HG03558 (cell line): ENCODE data around the gene ZNF423.

Experiments
- ATAC-seq: cut with Tn5 transposase; IDR thresholded peaks from one replicate; pipeline ENCODE4 v1.9.1; 2021; ENCODE audit warnings: moderate number of reproducible peaks; ENCODE audit not compliant: unreplicated experiment; ENCODE audit errors: extremely low read depth

ZNF423 gene

GRCh38 chr16:49635591-49636581 lies 220.0 kb downstream of the ZNF423 start:
- ATAC-seq = no peak

- ATAC-seq = no peak
These were observed 220.9 kb downstream of the ZNF423 start for GRCh38 chr16:49635009-49635350.

GRCh38 chr16:49634235-49635008 lies 221.5 kb downstream of the ZNF423 start:
- no peak for ATAC-seq

- ATAC-seq = no peak
These were observed 223.1 kb downstream of the ZNF423 start for GRCh38 chr16:49632795-49633184.

- no peak for ATAC-seq
These were observed 223.7 kb downstream of the ZNF423 start for GRCh38 chr16:49632086-49632794.

- ATAC-seq = no peak
These were observed 224.5 kb downstream of the ZNF423 start for GRCh38 chr16:49631187-49632041.

GRCh38 chr16:49630783-49631182 lies 225.1 kb downstream of the ZNF423 start:
- ATAC-seq = no peak

- no peak for ATAC-seq
These were observed 226.1 kb downstream of the ZNF423 start for GRCh38 chr16:49629851-49630250.

GRCh38 chr16:49628148-49628547 lies 227.8 kb downstream of the ZNF423 start:
- no peak for ATAC-seq

- no peak for ATAC-seq
These were observed 230.4 kb downstream of the ZNF423 start for GRCh38 chr16:49625311-49626065.

- ATAC-seq = no peak
These were observed 232.2 kb downstream of the ZNF423 start for GRCh38 chr16:49623501-49624266.

- no peak for ATAC-seq
These were observed 233.2 kb downstream of the ZNF423 start for GRCh38 chr16:49622421-49623402.

- ATAC-seq = no peak
These were observed 233.9 kb downstream of the ZNF423 start for GRCh38 chr16:49622084-49622390.

- ATAC-seq = no peak
These were observed 234.4 kb downstream of the ZNF423 start for GRCh38 chr16:49621241-49622083.

- ATAC-seq = no peak
These were observed 235.1 kb downstream of the ZNF423 start for GRCh38 chr16:49620869-49621240.

- no peak for ATAC-seq
These were observed 235.6 kb downstream of the ZNF423 start for GRCh38 chr16:49620158-49620868.
